ENCODE data around the gene DCAF8.

Gene DCAF8

DNA sequence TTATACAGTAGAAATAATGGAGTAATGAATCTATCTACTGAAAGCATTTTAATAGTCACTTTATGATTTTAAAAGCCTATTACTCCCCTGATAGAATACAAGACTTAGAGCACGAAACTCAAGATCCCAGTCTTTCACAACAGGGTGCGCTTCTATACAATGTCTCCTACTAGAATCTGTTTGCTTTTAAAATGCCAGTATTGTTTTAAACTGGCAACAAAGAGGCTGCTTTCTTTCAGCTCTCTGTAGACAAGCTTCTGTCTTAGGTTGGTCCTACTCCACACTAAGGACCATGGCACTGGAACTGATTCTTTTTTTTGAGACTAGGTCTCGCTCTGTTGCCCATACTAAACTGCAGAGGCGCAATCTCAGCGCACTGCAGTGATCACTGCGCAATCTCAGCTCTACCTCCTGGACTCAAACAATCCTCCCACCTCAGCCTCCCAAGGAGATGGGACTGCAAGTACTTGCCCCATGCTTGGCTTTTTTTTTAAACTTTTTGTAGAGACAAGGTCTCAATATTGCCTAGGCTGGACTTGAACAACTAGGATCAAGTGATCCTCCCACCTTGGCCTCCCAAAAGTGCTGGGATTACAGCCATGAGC lies 4.8 kb downstream of the DCAF8 start:
- Histone ChIP-seq H3K27me3 (ENCODE audit: insufficient read depth, poor library complexity, severe bottlenecking) (no peaks in the 10 kb centered on the region), H3K27ac (replicated peaks) (no peak overlapping the region), H3K4me3 (replicated peaks; ENCODE audit: insufficient read depth, low read length) (no peak overlapping the region)
- no peak for DNase-seq (ENCODE audit: low read depth in 1 of 2, low spot score in 1 of 2)
- TF ChIP-seq SPI1 (IDR thresholded peaks at IDR 0.05; ENCODE audit: borderline replicate concordance, low read depth) (no peak), GABPA (IDR thresholded peaks at IDR 0.05; ENCODE audit: low read depth) (no peak), POLR2AphosphoS5 (IDR thresholded peaks at IDR 0.05; ENCODE audit: low read depth) (no peak)
- TF ChIP-seq, protein P1, sequence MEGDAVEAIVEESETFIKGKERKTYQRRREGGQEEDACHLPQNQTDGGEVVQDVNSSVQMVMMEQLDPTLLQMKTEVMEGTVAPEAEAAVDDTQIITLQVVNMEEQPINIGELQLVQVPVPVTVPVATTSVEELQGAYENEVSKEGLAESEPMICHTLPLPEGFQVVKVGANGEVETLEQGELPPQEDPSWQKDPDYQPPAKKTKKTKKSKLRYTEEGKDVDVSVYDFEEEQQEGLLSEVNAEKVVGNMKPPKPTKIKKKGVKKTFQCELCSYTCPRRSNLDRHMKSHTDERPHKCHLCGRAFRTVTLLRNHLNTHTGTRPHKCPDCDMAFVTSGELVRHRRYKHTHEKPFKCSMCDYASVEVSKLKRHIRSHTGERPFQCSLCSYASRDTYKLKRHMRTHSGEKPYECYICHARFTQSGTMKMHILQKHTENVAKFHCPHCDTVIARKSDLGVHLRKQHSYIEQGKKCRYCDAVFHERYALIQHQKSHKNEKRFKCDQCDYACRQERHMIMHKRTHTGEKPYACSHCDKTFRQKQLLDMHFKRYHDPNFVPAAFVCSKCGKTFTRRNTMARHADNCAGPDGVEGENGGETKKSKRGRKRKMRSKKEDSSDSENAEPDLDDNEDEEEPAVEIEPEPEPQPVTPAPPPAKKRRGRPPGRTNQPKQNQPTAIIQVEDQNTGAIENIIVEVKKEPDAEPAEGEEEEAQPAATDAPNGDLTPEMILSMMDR (IDR thresholded peaks at IDR 0.05; ENCODE audit: insufficient read depth, low read length) = no peak
- TF ChIP-seq, protein P2, sequence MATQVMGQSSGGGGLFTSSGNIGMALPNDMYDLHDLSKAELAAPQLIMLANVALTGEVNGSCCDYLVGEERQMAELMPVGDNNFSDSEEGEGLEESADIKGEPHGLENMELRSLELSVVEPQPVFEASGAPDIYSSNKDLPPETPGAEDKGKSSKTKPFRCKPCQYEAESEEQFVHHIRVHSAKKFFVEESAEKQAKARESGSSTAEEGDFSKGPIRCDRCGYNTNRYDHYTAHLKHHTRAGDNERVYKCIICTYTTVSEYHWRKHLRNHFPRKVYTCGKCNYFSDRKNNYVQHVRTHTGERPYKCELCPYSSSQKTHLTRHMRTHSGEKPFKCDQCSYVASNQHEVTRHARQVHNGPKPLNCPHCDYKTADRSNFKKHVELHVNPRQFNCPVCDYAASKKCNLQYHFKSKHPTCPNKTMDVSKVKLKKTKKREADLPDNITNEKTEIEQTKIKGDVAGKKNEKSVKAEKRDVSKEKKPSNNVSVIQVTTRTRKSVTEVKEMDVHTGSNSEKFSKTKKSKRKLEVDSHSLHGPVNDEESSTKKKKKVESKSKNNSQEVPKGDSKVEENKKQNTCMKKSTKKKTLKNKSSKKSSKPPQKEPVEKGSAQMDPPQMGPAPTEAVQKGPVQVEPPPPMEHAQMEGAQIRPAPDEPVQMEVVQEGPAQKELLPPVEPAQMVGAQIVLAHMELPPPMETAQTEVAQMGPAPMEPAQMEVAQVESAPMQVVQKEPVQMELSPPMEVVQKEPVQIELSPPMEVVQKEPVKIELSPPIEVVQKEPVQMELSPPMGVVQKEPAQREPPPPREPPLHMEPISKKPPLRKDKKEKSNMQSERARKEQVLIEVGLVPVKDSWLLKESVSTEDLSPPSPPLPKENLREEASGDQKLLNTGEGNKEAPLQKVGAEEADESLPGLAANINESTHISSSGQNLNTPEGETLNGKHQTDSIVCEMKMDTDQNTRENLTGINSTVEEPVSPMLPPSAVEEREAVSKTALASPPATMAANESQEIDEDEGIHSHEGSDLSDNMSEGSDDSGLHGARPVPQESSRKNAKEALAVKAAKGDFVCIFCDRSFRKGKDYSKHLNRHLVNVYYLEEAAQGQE (IDR thresholded peaks at IDR 0.05; ENCODE audit: insufficient replicate concordance, low read depth) = no peak

DNA sequence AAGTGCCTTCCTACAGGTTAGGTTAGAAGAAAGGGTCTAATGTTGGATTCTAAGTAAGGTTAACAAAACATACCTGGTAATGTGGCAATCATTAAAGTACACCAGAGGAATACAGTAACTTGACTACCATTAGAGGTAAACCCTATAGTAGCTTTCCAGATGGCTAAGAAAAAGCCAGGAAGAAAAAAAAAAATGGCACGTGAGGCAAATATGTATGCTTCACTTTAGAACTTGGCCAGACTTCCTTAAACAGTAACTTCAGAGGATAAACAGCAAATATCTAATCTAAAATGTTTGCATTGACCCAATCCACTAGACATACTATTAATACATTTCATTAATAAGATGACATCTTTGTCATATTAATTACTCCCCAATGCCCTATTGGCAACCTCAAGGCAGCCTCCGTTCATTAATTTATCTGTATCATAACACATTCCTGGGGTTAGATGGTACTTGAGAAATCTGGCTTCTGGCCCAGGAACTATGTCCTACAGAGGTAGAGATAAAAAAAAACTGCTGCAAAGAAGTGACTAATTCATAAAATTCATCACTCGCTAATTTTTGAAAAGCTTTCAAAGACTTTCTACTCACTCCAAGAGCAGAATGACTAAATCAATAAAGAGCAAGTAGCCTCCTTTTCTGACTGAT lies 5.8 kb downstream of the DCAF8 start:
- Histone ChIP-seq H3K27ac (replicated peaks) (no peak overlapping the region), H3K27me3 (ENCODE audit: insufficient read depth, poor library complexity, severe bottlenecking) (no peaks in the 10 kb centered on the region), H3K4me3 (replicated peaks; ENCODE audit: insufficient read depth, low read length) (no peak overlapping the region)
- TF ChIP-seq, protein P2 (IDR thresholded peaks at IDR 0.05; ENCODE audit: insufficient replicate concordance, low read depth) = no peak
- TF ChIP-seq GABPA (IDR thresholded peaks at IDR 0.05; ENCODE audit: low read depth) = no peak
- TF ChIP-seq, protein P1 (IDR thresholded peaks at IDR 0.05; ENCODE audit: insufficient read depth, low read length) = no peak
- no peak for TF ChIP-seq POLR2AphosphoS5 (IDR thresholded peaks at IDR 0.05; ENCODE audit: low read depth)
- TF ChIP-seq SPI1 (IDR thresholded peaks at IDR 0.05; ENCODE audit: borderline replicate concordance, low read depth) = no peak
- DNase-seq (ENCODE audit: low read depth in 1 of 2, low spot score in 1 of 2) = no peak

DNA sequence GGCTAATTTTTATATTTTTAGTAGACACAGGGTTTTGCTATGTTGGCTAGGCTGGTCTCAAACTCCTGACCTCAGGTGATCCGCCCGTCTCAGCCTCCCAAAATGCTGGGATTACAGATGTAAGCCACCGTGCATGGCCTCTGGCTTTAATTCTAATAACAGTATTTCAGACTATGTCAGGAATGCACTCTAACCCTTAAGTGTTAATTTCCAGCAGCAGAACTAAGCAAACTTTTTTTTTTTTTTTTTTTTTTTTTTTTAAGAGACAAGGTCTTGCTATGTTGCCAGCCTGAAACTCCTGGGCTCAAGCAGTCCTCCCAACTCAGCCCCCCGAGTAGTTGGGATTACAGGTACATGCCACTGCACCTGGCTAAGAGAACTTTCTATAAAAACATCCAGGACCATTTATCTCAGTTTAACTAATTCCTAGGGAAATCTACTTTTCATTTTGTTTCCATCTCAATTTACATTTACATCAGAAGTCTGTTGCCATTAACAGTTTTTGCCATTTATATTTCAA lies 6.5 kb downstream of the DCAF8 start:
- Histone ChIP-seq H3K4me3 (replicated peaks; ENCODE audit: insufficient read depth, low read length) (no peak overlapping the region), H3K27me3 (ENCODE audit: insufficient read depth, poor library complexity, severe bottlenecking) (no peaks in the 10 kb centered on the region), H3K27ac (replicated peaks) (no peak overlapping the region)
- DNase-seq (ENCODE audit: low read depth in 1 of 2, low spot score in 1 of 2) = no peak
- TF ChIP-seq, protein P2 (IDR thresholded peaks at IDR 0.05; ENCODE audit: insufficient replicate concordance, low read depth) = no peak
- TF ChIP-seq GABPA (IDR thresholded peaks at IDR 0.05; ENCODE audit: low read depth) = no peak
- no peak for TF ChIP-seq POLR2AphosphoS5 (IDR thresholded peaks at IDR 0.05; ENCODE audit: low read depth)
- TF ChIP-seq SPI1 (IDR thresholded peaks at IDR 0.05; ENCODE audit: borderline replicate concordance, low read depth) = no peak
- TF ChIP-seq, protein P1 (IDR thresholded peaks at IDR 0.05; ENCODE audit: insufficient read depth, low read length) = no peak

All from HL-60 (cell line).